Upper lobe of right lung (tissue), 1 donor: Measurements from ENCODE around the gene CPVL. TPM values are rescaled to one million over a fixed set of nuclear protein-coding genes. Genes with fewer than 3 reads are reported as not detected.
A peak's percentile ranks its signal among the peaks of the same experiment; 100 is the strongest.

Source experiments
- ATAC-seq: fragments of 200-7000 bp; cut with Tn5 transposase; one replicate; pipeline ENCODE4 v1.9.1; 2020; ENCODE audit warnings: mild to moderate bottlenecking, moderate library complexity
- DNase-seq: peaks from one replicate; pipeline ENCODE4 v3.0.0-alpha.2; 2020
- H3K27ac ChIP-seq: fragments of 200-600 bp; one replicate; pipeline ENCODE4 v1.8.0; 2022
- H3K27me3 ChIP-seq: fragments of 200-600 bp; one replicate; pipeline ENCODE4 v1.8.0; 2022; ENCODE audit warnings: mild to moderate bottlenecking
- H3K36me3 ChIP-seq: fragments of 200-600 bp; one replicate; pipeline ENCODE4 v1.8.0; 2022
- H3K4me1 ChIP-seq: fragments of 200-600 bp; one replicate; pipeline ENCODE4 v1.8.0; 2022
- H3K4me3 ChIP-seq: fragments of 200-600 bp; one replicate; pipeline ENCODE4 v1.8.0; 2022; ENCODE audit warnings: mild to moderate bottlenecking
- H3K9me3 ChIP-seq: fragments of 200-600 bp; one replicate; pipeline ENCODE4 v1.8.0; 2022
- intact Hi-C: fragments of 100-400 bp; cut with DNase I; formaldehyde crosslinking; loops from one replicate; pipeline ENCODE4 v1.11.0; 2022
- total RNA-seq: library from RNA; stranded (reverse); fragmentation: NEBNext Ultra II Directional; extraction: Animal tissue kit (Norgen Biotek cat#: 25700); gene quantifications from one replicate; pipeline ENCODE4 v1.2.1, GENCODE V29; 2021
- TF ChIP-seq, protein P1 (sequence below): fragments of 200-600 bp; IDR thresholded peaks from one replicate; pipeline ENCODE4 v1.8.0; 2022; ENCODE audit warnings: antibody characterized with exemption
- donor health status: DM: no; HTN: yes; CAD: no; lungs with severe emphysema.

The CPVL gene
- total RNA-seq, 1 donor from 2014 or later: 31.9 TPM

DNA sequence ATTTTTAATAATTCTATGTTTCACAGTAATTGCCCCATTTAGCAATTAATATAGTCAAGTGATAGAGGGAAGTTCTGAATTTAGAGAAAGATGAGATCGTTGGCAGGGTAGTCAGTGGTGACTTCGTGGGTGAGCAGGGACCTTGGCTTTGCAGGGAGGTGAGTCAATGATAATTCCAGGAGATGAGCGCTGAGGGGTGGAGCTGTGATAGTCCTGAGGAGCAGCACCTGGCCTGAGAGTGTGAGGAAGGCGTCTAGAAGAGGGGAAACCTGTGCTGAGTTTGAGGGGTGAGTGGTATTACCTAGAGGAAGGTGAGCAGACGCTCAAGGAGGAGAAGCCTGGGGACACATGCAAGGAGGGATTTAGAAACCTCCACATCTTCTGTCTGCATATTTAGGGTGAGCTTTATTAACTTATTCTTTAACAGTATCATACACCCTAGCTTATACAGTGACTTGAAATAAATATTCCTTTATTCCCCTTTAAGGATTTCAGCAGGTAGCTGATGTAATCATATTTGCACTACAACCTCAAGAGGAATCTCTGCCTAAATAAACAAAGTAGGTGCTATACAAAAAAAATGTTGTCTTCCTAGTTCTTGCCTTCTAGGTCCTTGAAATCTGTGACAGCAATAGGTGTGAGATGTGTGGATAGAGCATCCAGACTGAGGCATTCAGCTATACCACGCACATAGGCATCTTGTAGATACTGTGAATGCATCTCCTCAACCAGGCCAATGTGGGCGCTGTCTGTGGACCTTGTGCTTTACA is 186.1 kb downstream of the CPVL start:
- Histone ChIP-seq H3K4me1 (peaks cover 46% of the 10 kb centered on the region), H3K4me3 (no peak overlapping the region), H3K36me3 (no peaks in the 10 kb centered on the region), H3K27me3 (peaks cover 20% of the 10 kb centered on the region), H3K27ac (no peak overlapping the region), H3K9me3 (no peaks in the 10 kb centered on the region)
- ATAC-seq (no peak), DNase-seq (no peak)
- TF ChIP-seq, protein P1, sequence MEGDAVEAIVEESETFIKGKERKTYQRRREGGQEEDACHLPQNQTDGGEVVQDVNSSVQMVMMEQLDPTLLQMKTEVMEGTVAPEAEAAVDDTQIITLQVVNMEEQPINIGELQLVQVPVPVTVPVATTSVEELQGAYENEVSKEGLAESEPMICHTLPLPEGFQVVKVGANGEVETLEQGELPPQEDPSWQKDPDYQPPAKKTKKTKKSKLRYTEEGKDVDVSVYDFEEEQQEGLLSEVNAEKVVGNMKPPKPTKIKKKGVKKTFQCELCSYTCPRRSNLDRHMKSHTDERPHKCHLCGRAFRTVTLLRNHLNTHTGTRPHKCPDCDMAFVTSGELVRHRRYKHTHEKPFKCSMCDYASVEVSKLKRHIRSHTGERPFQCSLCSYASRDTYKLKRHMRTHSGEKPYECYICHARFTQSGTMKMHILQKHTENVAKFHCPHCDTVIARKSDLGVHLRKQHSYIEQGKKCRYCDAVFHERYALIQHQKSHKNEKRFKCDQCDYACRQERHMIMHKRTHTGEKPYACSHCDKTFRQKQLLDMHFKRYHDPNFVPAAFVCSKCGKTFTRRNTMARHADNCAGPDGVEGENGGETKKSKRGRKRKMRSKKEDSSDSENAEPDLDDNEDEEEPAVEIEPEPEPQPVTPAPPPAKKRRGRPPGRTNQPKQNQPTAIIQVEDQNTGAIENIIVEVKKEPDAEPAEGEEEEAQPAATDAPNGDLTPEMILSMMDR: no peak
- intact Hi-C loops: no loop called here

DNA sequence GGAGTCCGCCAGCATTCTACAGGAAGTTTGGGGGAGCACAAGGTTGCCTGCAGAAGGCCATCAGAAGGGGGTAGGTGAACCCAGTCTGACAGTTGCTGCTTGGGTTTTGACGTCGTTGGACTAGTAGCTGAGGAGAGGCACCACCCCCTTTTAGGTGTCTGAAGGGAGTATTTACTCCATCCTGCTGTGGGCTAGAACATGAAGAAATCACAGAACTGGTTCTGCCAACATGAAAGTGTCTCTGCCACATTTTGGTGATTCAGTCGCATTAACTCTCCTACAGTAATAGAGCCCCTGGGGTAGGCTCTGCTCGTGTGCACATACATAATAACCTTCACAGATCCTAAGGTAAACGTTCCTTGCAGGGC is 187.4 kb downstream of the CPVL start:
- intact Hi-C loops: loop anchor here (10.0 kb wide), 1 partner anchor 146 kb away; no protein-coding TSS in a partner anchor
- Histone ChIP-seq H3K27ac (peak overlapping the region; percentile 49), H3K9me3 (no peaks in the 10 kb centered on the region), H3K27me3 (peaks cover 26% of the 10 kb centered on the region), H3K4me3 (peak overlapping the region; percentile 54), H3K4me1 (peaks cover 46% of the 10 kb centered on the region), H3K36me3 (no peaks in the 10 kb centered on the region)
- no peak for ATAC-seq
- TF ChIP-seq, protein P1: no peak
- DNase-seq: no peak

DNA sequence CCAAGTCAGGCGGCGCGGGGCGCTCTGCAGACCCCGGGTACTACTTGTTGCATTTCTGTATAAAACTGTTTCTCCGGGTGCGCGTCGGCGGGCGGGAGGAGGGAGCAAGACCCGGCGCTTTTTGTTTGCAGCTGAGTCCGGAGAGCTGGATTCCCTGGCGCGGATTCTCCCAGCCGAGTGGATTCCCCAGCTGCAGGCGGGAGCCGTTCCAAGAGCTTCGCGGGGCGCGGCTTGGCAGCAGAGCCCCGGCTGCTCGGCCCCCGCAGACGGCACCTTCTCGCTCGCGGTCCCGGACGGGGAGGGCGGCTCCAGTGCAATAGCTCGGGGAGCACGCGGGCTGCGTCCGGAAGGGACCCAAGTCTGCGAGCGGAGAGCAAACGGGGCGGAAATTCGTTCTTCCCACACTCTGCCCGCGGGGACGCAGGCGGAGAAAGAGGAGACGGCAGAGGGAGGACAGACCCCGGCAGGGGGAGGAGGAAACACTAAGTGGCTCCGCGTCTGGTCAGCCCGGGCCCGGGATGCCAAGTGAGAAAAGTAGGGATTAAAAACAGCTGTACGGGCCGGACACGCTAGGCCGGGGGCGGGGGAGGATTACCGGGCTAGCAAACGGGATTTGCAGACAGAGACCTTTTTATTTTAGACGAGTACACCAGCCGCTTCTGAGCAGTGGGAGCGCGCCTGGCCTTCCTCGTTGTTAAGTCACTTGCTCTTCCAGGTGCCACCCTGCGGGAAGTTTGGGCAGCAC is 187.9 kb downstream of the CPVL start, which contains the start of gene TRIL:
TSS of gene TRIL (minus strand) at position 96 of the 745 bp plus-strand sequence. CDS start 284 bp downstream, outside the sequence.
- Histone ChIP-seq H3K4me3 (peak within 1 kb of the TSS; percentile 54), H3K27me3 (peaks cover 26% of the 10 kb centered on the region), H3K9me3 (no peaks in the 10 kb centered on the region), H3K36me3 (no peaks in the 10 kb centered on the region), H3K27ac (peak within 1 kb of the TSS; percentile 49), H3K4me1 (peaks cover 46% of the 10 kb centered on the region)
- intact Hi-C loops: loop anchor here (10.0 kb wide), 1 partner anchor 146 kb away; no protein-coding TSS in a partner anchor
- DNase-seq (peak; percentile 87), ATAC-seq (peak; percentile 42)
- TF ChIP-seq, protein P1: no peak

DNA sequence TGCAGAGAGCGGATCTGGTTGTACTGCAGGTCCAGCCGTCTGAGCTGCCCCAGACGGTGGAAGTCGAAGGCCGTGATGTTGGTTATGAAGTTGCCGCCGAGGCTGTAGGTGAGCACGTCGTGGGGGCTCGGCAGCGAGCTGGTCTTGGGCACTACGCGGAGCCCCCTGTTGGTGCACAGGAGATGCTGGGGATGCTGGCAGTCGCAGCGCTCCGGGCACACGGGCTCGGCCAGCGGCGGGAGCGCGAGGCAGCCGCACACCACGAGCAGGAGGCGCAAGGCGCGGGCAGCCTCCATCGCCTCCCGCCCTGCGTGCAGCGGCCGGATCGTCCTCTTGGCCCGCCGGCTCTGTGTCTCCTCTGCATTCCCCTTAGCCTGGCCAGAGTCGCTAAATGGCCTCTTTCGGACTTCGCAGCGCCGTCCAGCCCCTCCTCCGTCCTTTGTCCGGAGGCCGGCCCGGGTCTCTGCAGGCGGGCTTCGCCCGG is 188.5 kb downstream of the CPVL start:
- Histone ChIP-seq H3K9me3 (no peaks in the 10 kb centered on the region), H3K27ac (peak overlapping the region; percentile 49), H3K36me3 (no peaks in the 10 kb centered on the region), H3K27me3 (peaks cover 26% of the 10 kb centered on the region), H3K4me3 (peak overlapping the region; percentile 54), H3K4me1 (peaks cover 46% of the 10 kb centered on the region)
- DNase-seq (no peak), ATAC-seq (no peak)
- intact Hi-C loops: loop anchor here (10.0 kb wide), 1 partner anchor 147 kb away; no protein-coding TSS in a partner anchor
- TF ChIP-seq, protein P1: no peak

DNA sequence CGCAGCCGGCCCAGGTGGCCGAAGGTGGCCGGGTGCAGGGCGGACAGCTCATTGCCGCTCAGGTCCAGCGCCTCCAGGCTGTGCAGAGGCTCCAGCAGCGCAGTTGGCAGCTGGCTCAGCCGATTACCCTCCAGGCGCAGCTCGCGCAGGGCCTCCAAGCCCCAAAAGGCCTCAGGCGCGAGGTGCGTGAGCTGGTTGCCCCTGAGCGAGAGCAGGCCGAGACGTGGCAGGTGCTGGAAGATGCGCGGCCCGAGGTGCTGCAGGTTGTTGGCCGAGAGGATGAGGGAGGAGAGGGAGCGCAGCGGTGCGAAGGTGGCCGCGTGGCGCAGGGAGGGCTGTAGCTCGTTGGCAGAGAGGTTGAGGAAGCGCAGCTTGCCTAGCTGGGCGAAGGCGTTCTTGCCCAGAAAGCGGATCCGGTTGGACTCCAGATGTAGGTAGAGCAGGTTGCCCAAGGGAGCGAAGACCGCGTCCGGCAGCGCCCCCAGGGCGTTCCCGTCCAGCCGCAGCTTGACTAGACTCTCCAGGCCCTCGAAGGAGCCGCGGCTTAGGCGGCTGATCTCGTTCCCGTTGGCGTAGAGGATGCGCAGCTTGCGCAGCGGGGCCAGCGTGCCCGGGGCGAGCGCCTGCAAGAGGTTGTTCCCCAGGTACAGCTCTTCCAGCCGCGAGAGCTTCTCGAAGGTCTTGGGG is 189.1 kb downstream of the CPVL start:
- TF ChIP-seq, protein P1: no peak
- Histone ChIP-seq H3K27me3 (peaks cover 26% of the 10 kb centered on the region), H3K27ac (peak overlapping the region; percentile 49), H3K4me1 (peaks cover 46% of the 10 kb centered on the region), H3K9me3 (no peaks in the 10 kb centered on the region), H3K36me3 (no peaks in the 10 kb centered on the region), H3K4me3 (peak overlapping the region; percentile 54)
- DNase-seq (peak; percentile 72), ATAC-seq (peak; percentile 17)
- intact Hi-C loops: loop anchor here (10.0 kb wide), 1 partner anchor 148 kb away; no protein-coding TSS in a partner anchor
